Hepatocyte (in vitro differentiated cells): Measurements from ENCODE around the gene ARHGAP22. TPM values are rescaled to one million over a fixed set of nuclear protein-coding genes. Genes with fewer than 3 reads are reported as not detected.

ENCODE experiments used
- DNase-seq: peaks from one replicate; pipeline ENCODE4 v3.0.0-alpha.2; 2016; ENCODE audit warnings: low spot score
- H2AFZ ChIP-seq: fragments of 200-600 bp; sonication (generic); 2 replicates; pipeline ENCODE4 v1.6.0; 2016; ENCODE audit warnings: antibody characterized with exemption, mild to moderate bottlenecking
- H3K27ac ChIP-seq: fragments of 200-600 bp; sonication (generic); 2 replicates; pipeline ENCODE4 v1.5.1; 2016; ENCODE audit warnings: mild to moderate bottlenecking
- H3K27me3 ChIP-seq: fragments of 200-600 bp; sonication (generic); 2 replicates; pipeline ENCODE4 v1.6.1; 2016
- H3K36me3 ChIP-seq: fragments of 200-600 bp; sonication (generic); replicated peaks from 2 replicates; pipeline ENCODE4 v1.5.1; 2016; ENCODE audit warnings: low read depth; ENCODE audit not compliant: insufficient read depth
- H3K4me1 ChIP-seq: fragments of 200-600 bp; sonication (generic); 2 replicates; pipeline ENCODE4 v1.5.1; 2016; ENCODE audit warnings: mild to moderate bottlenecking, moderate library complexity; ENCODE audit not compliant: insufficient read depth
- H3K4me2 ChIP-seq: fragments of 200-600 bp; sonication (generic); 2 replicates; pipeline ENCODE4 v1.6.0; 2016
- H3K4me3 ChIP-seq: fragments of 200-600 bp; sonication (generic); 2 replicates; pipeline ENCODE4 v1.5.1; 2016; ENCODE audit warnings: mild to moderate bottlenecking
- H3K79me2 ChIP-seq: fragments of 200-600 bp; sonication (generic); 2 replicates; pipeline ENCODE4 v1.6.0; 2017; ENCODE audit warnings: mild to moderate bottlenecking
- H3K9me2 ChIP-seq: fragments of 200-600 bp; sonication (generic); replicated peaks from 2 replicates; pipeline ENCODE4 v1.6.0; 2017; ENCODE audit warnings: mild to moderate bottlenecking; ENCODE audit not compliant: insufficient read depth
- H3K9me3 ChIP-seq: fragments of 200-600 bp; sonication (generic); 2 replicates; pipeline ENCODE4 v1.5.1; 2016; ENCODE audit warnings: low read depth, mild to moderate bottlenecking
- H4K20me1 ChIP-seq: fragments of 200-600 bp; sonication (generic); 2 replicates; pipeline ENCODE4 v1.6.0; 2016; ENCODE audit warnings: mild to moderate bottlenecking; ENCODE audit not compliant: insufficient read depth, poor library complexity, severe bottlenecking
- CTCF ChIP-seq: fragments of 200-600 bp; sonication (generic); IDR thresholded peaks from 2 replicates; pipeline ENCODE4 v1.5.1; 2016; ENCODE audit warnings: antibody characterized with exemption, mild to moderate bottlenecking; ENCODE audit not compliant: poor library complexity
- EZH2 ChIP-seq: fragments of 200-600 bp; sonication (generic); IDR thresholded peaks from 2 replicates; pipeline ENCODE4 v1.6.1; 2016; ENCODE audit warnings: antibody characterized with exemption, mild to moderate bottlenecking, borderline replicate concordance
- EZH2phosphoT487 ChIP-seq: fragments of 200-600 bp; sonication (generic); IDR thresholded peaks from one replicate; pipeline ENCODE4 v1.6.1; 2018; ENCODE audit warnings: antibody characterized with exemption, mild to moderate bottlenecking, low read depth, moderate library complexity; ENCODE audit not compliant: unreplicated experiment, severe bottlenecking
- WGBS: methylation state at CpG from one replicate; pipeline ENCODE4 v1.1.6; 2016; ENCODE audit warnings: low lambda C conversion rate; ENCODE audit errors: missing lambda C conversion rate; 5-methylcytosine and 5-hydroxymethylcytosine counted together
- polyA plus RNA-seq: library from polyadenylated mRNA; unstranded; fragments of >200 nt; fragmentation: Nextera tagmentation; extraction: Ambion mirVana; gene quantifications from 2 replicates; pipeline ENCODE4 v1.2.1, GENCODE V29; 2016
- total RNA-seq: library from RNA; depleted of rRNA; stranded (reverse); fragments of >200 nt; gene quantifications from 2 replicates; pipeline ENCODE4 v1.2.3, GENCODE V29; 2014

ARHGAP22 gene
- total and polyA plus RNA-seq, 2 experiments from 2014 or later: 1.7 to 1.8 TPM

GRCh38 chr10:48574322-48574796 is 30.5 kb downstream of the ARHGAP22 start:
- no peak overlapping the region for H3K4me2 ChIP-seq
- no peaks in the 10 kb centered on the region for H3K27me3 ChIP-seq
- no peak overlapping the region for H2AFZ ChIP-seq
- 78% methylated on average over 5 of the region's 5 CpGs for WGBS
- no peak for DNase-seq
- H3K9me3 ChIP-seq: no peaks in the 10 kb centered on the region
- no peaks in the 10 kb centered on the region for H3K79me2 ChIP-seq
- no peak overlapping the region for H3K27ac ChIP-seq
- H3K4me3 ChIP-seq: no peak overlapping the region
- no peaks in the 10 kb centered on the region for H3K9me2 ChIP-seq
- H3K36me3 ChIP-seq: no peaks in the 10 kb centered on the region
- TF ChIP-seq EZH2phosphoT487 (no peak), EZH2 (no peak), CTCF (no peak)
- H4K20me1 ChIP-seq: no peaks in the 10 kb centered on the region
- no peaks in the 10 kb centered on the region for H3K4me1 ChIP-seq

- Histone ChIP-seq H3K79me2 (no peaks in the 10 kb centered on the region), H3K4me3 (no peak overlapping the region), H3K9me3 (no peaks in the 10 kb centered on the region), H3K4me1 (no peaks in the 10 kb centered on the region), H3K36me3 (no peaks in the 10 kb centered on the region), H3K4me2 (no peak overlapping the region), H3K27me3 (no peaks in the 10 kb centered on the region), H3K27ac (no peak overlapping the region), H2AFZ (no peak overlapping the region), H4K20me1 (no peaks in the 10 kb centered on the region), H3K9me2 (no peaks in the 10 kb centered on the region)
- WGBS: 90% methylated on average over 5 of the region's 5 CpGs
- TF ChIP-seq CTCF: no peak
- TF ChIP-seq EZH2phosphoT487: no peak
- TF ChIP-seq EZH2: no peak
- DNase-seq: no peak
Observed at GRCh38 chr10:48573045-48573444, 31.8 kb downstream of the ARHGAP22 start.

- H3K4me2 ChIP-seq: no peak overlapping the region
- 94% methylated on average over 2 of the region's 2 CpGs for WGBS
- TF ChIP-seq EZH2phosphoT487 (no peak), EZH2 (no peak), CTCF (no peak)
- no peaks in the 10 kb centered on the region for H3K79me2 ChIP-seq
- no peaks in the 10 kb centered on the region for H3K4me1 ChIP-seq
- no peak overlapping the region for H2AFZ ChIP-seq
- no peaks in the 10 kb centered on the region for H3K27me3 ChIP-seq
- H3K27ac ChIP-seq: no peak overlapping the region
- DNase-seq: no peak
- no peaks in the 10 kb centered on the region for H4K20me1 ChIP-seq
- no peaks in the 10 kb centered on the region for H3K36me3 ChIP-seq
- H3K4me3 ChIP-seq: no peak overlapping the region
- H3K9me2 ChIP-seq: no peaks in the 10 kb centered on the region
- H3K9me3 ChIP-seq: no peaks in the 10 kb centered on the region
Observed at GRCh38 chr10:48572414-48572813, 32.5 kb downstream of the ARHGAP22 start.

GRCh38 chr10:48568546-48568945 is 36.3 kb downstream of the ARHGAP22 start:
- no peaks in the 10 kb centered on the region for H3K9me3 ChIP-seq
- no peaks in the 10 kb centered on the region for H3K79me2 ChIP-seq
- no peak overlapping the region for H2AFZ ChIP-seq
- no peaks in the 10 kb centered on the region for H3K4me1 ChIP-seq
- no peaks in the 10 kb centered on the region for H3K36me3 ChIP-seq
- H3K9me2 ChIP-seq: no peaks in the 10 kb centered on the region
- no peak for DNase-seq
- no peaks in the 10 kb centered on the region for H3K27me3 ChIP-seq
- H4K20me1 ChIP-seq: no peaks in the 10 kb centered on the region
- no peak overlapping the region for H3K4me2 ChIP-seq
- WGBS: 88% methylated on average over 8 of the region's 8 CpGs
- no peak for TF ChIP-seq EZH2phosphoT487
- no peak for TF ChIP-seq CTCF
- TF ChIP-seq EZH2: no peak
- no peak overlapping the region for H3K27ac ChIP-seq
- no peak overlapping the region for H3K4me3 ChIP-seq
